PFSK-1 (cell line): ENCODE measurements around the gene LY9.

Experiments used
- FOXP2 ChIP-seq: optimal IDR thresholded peaks from 2 replicates; pipeline ENCODE3; 2011; ENCODE audit warnings: borderline replicate concordance, control low read depth, inconsistent platforms; ENCODE audit not compliant: insufficient read depth; ENCODE audit errors: extremely low read length, extremely low read depth
- POLR2AphosphoS5 ChIP-seq: IDR thresholded peaks from 2 replicates; pipeline ENCODE4 v1.6.1; 2012; ENCODE audit warnings: low read depth, mild to moderate bottlenecking, control low read depth, low read length, moderate library complexity
- REST ChIP-seq, 2 experiments: IDR thresholded peaks; 2 replicates each; pipeline versions ENCODE4 v1.6.1 to v1.8.0; 2011 to 2012; ENCODE audit warnings: low read depth in 2 of 2, low read length in 2 of 2, control low read depth in 1 of 2, inconsistent platforms in 1 of 2, mild to moderate bottlenecking in 1 of 2, moderate library complexity in 1 of 2; ENCODE audit not compliant: insufficient read depth in 1 of 2
- SIN3A ChIP-seq: IDR thresholded peaks from 2 replicates; pipeline ENCODE4 v1.6.1; 2012; ENCODE audit warnings: mild to moderate bottlenecking, low read length, moderate library complexity, borderline replicate concordance; ENCODE audit not compliant: insufficient read depth
- TAF1 ChIP-seq: IDR thresholded peaks from 2 replicates; pipeline ENCODE4 v1.6.1; 2012; ENCODE audit warnings: low read length, control low read depth, borderline replicate concordance; ENCODE audit not compliant: insufficient read depth

LY9 gene

GRCh38 chr1:160768295-160768657 is 27.7 kb upstream of the LY9 start:
- TF ChIP-seq FOXP2: no peak
- TF ChIP-seq POLR2AphosphoS5: no peak
- TF ChIP-seq REST (IDR thresholded peaks at IDR 0.05; ENCODE audit: insufficient read depth in 1 of 2, low read depth in 2 of 2, low read length in 2 of 2): no peak
- TF ChIP-seq TAF1: no peak
- no peak for TF ChIP-seq SIN3A

GRCh38 chr1:160772331-160772730 is 23.6 kb upstream of the LY9 start:
- TF ChIP-seq REST (IDR thresholded peaks at IDR 0.05; ENCODE audit: insufficient read depth in 1 of 2, low read depth in 2 of 2, low read length in 2 of 2) (no peak), SIN3A (no peak), TAF1 (no peak), FOXP2 (no peak), POLR2AphosphoS5 (no peak)

- TF ChIP-seq TAF1 (no peak), POLR2AphosphoS5 (no peak), FOXP2 (no peak), SIN3A (no peak), REST (IDR thresholded peaks at IDR 0.05; ENCODE audit: insufficient read depth in 1 of 2, low read depth in 2 of 2, low read length in 2 of 2) (no peak)
Measured at GRCh38 chr1:160773093-160773492, 22.9 kb upstream of the LY9 start.

GRCh38 chr1:160774886-160775719 is 20.9 kb upstream of the LY9 start:
- TF ChIP-seq POLR2AphosphoS5 (no peak), FOXP2 (no peak), REST (IDR thresholded peaks at IDR 0.05; ENCODE audit: insufficient read depth in 1 of 2, low read depth in 2 of 2, low read length in 2 of 2) (no peak), SIN3A (no peak), TAF1 (no peak)
